ENCODE results near the gene ADH6.
"Not testable (repeated sequence)": the region's sequence is repeated elsewhere in the genome, so short reads cannot be mapped to it uniquely, and the experiment has no call there.

Gene ADH6

DNA sequence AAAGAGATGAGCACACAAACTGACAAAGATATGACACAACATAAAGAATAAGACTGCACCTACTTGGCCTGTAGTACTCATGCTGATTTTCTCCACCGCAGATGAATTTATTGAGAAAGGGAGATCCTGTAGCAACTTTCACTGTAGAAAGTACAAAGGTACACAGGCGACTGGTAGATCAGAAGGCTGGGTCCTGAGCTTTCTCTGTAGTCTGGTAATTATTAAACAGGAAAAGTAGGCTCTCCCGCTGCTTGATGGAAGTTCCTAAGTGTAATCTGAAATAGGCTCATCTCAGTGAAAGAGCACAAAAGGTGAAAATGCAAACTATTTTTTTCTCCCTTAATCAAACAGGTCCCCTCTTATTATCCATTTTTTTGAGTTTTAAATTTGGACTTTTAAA lies at the start of gene ADH6:
Gene ADH6 (minus strand): TSS at position 175 of the 400 bp plus-strand sequence. CDS start 94 bp downstream, at position 81.
- DNase-seq (ENCODE audit: low spot score) = no peak
- in situ Hi-C loops (cut with MboI; ENCODE audit: low sequenced_read_pairs, unreplicated experiment) = no loop called here
- TF ChIP-seq, protein P1, sequence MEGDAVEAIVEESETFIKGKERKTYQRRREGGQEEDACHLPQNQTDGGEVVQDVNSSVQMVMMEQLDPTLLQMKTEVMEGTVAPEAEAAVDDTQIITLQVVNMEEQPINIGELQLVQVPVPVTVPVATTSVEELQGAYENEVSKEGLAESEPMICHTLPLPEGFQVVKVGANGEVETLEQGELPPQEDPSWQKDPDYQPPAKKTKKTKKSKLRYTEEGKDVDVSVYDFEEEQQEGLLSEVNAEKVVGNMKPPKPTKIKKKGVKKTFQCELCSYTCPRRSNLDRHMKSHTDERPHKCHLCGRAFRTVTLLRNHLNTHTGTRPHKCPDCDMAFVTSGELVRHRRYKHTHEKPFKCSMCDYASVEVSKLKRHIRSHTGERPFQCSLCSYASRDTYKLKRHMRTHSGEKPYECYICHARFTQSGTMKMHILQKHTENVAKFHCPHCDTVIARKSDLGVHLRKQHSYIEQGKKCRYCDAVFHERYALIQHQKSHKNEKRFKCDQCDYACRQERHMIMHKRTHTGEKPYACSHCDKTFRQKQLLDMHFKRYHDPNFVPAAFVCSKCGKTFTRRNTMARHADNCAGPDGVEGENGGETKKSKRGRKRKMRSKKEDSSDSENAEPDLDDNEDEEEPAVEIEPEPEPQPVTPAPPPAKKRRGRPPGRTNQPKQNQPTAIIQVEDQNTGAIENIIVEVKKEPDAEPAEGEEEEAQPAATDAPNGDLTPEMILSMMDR (IDR thresholded peaks at IDR 0.05; ENCODE audit: borderline replicate concordance, control extremely low read depth, extremely low read depth, insufficient read depth, missing control alignments) = no peak

GRCh38 chr4:99264927-99265326 lies 45.9 kb upstream of the ADH6 start:
- TF ChIP-seq, protein P1 (IDR thresholded peaks at IDR 0.05; ENCODE audit: borderline replicate concordance, control extremely low read depth, extremely low read depth, insufficient read depth, missing control alignments) = no peak
- in situ Hi-C loops (cut with MboI; ENCODE audit: low sequenced_read_pairs, unreplicated experiment) = no loop called here
- DNase-seq (ENCODE audit: low spot score) = no peak

DNA sequence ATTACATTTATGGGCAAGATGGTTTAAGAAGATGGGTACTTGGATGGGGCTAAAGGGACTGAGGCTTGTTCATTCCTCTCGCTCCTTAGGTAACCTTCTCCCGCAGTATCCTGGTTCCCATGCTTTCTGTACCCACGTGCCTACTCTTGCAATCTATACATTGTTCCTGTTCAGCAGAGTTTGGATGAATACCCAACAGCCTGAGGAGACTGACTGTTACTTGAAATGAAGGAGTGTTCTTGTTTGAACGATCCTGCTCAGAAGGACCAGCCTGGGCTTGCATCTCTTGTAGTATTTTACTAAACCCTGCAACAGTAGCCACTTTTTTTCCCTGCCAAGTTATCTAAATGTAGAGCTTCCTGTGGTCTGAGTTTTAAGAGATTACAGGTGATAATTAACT lies 33.7 kb upstream of the ADH6 start:
- in situ Hi-C loops (cut with MboI; ENCODE audit: low sequenced_read_pairs, unreplicated experiment) = no loop called here
- no peak for DNase-seq (ENCODE audit: low spot score)
- TF ChIP-seq, protein P1 (IDR thresholded peaks at IDR 0.05; ENCODE audit: borderline replicate concordance, control extremely low read depth, extremely low read depth, insufficient read depth, missing control alignments) = no peak

GRCh38 chr4:99248714-99249113 lies 29.7 kb upstream of the ADH6 start:
- in situ Hi-C loops (cut with MboI; ENCODE audit: low sequenced_read_pairs, unreplicated experiment) = no loop called here
- no peak for DNase-seq (ENCODE audit: low spot score)
- TF ChIP-seq, protein P1 (IDR thresholded peaks at IDR 0.05; ENCODE audit: borderline replicate concordance, control extremely low read depth, extremely low read depth, insufficient read depth, missing control alignments) = no peak

GRCh38 chr4:99235955-99236354 lies 16.9 kb upstream of the ADH6 start:
- TF ChIP-seq, protein P1 (IDR thresholded peaks at IDR 0.05; ENCODE audit: borderline replicate concordance, control extremely low read depth, extremely low read depth, insufficient read depth, missing control alignments) = no peak

DNA sequence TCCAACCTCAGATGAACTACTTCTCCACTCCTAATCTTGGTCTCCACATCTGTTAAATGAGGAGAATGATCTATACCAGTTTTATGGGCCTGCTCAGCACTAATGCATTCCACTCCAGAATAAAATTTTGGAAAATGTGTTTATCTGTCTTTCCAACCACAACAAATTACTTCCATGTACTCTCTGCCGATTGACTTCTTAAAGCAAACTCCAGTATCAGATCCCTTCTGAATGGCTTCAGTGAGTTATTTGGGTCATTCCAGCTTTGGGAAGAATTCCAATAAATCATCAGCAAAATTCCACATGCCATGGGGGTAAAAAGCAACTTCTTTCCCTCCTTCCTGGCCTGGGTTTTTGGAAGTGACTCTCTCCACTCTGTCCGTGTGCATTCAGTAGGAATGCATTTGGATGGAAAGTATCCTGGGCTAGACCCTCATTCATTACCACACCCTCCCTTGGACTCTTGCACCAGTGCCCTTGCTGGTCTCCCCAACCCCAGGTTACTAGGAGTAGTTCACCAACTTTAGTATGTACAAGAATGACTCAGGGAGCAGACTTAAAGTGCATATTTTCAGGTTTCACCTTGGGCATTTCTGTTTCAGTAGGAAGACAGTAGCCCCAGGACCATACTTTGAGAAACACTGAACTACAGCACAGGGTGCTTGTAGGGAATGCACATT lies 15.4 kb upstream of the ADH6 start:
- TF ChIP-seq, protein P1 (IDR thresholded peaks at IDR 0.05; ENCODE audit: borderline replicate concordance, control extremely low read depth, extremely low read depth, insufficient read depth, missing control alignments) = no peak
- in situ Hi-C loops (cut with MboI; ENCODE audit: low sequenced_read_pairs, unreplicated experiment) = no loop called here
- DNase-seq (ENCODE audit: low spot score) = no peak

More at GRCh38 chr4:99235955-99236354, 16.9 kb upstream of the ADH6 start:
- DNase-seq (ENCODE audit: low spot score) = no peak
- in situ Hi-C loops (cut with MboI; ENCODE audit: low sequenced_read_pairs, unreplicated experiment) = no loop called here

DNA sequence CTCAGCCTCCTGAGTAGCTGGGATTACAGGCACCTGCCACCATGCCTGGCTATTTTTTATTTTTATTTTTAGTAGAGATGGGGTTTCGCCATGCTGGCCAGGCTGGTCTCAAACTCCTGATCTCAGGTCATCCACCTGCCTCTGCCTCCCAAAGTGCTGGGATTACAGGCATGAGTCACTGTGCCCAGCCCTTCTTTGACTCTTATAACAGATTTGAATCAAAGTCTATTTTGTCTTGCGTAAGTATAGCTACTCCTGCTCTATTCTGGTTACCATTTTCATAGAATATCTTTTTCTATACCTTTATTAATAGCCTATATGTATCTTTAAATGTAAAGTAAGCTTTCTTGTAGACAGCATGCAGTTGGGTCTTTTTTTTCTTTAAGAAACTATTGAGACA lies 14.4 kb upstream of the ADH6 start:
- in situ Hi-C loops (cut with MboI; ENCODE audit: low sequenced_read_pairs, unreplicated experiment); DNase-seq (ENCODE audit: low spot score): not testable (repeated sequence)

- DNase-seq (ENCODE audit: low spot score); in situ Hi-C loops (cut with MboI; ENCODE audit: low sequenced_read_pairs, unreplicated experiment): not testable (repeated sequence)
Observed at GRCh38 chr4:99228706-99229105, 9.7 kb upstream of the ADH6 start.

DNA sequence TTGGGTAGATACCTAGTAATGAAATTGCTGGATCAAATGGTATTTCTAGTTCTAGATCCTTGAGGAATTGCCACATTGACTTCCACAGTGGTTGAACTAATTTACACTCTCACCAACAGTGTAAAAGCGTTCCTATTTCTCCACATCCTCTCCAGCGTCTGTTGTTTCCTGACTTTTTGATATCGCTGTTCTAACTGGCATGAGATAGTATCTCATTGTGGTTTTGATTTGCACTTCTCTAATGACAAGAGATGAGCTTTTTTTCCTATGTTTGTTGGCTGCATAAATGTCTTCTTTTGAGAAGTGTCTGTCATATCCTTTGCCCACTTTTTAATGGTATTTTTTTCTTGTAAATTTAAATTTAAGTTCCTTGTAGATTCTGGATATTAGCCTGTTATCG lies 8.6 kb upstream of the ADH6 start:
- DNase-seq (ENCODE audit: low spot score); in situ Hi-C loops (cut with MboI; ENCODE audit: low sequenced_read_pairs, unreplicated experiment): not testable (repeated sequence)

Measured in GM13976 (cell line).